Cerebellar nuclear complex (tissue), 1 donor: ENCODE results near the gene HTN3.
"Not testable (repeated sequence)": the region's sequence is repeated elsewhere in the genome, so short reads cannot be mapped to it uniquely, and the experiment has no call there.

Experiments used
- DNase-seq, 2 experiments: peaks; one replicate each; lab custom pipeline; 2025; lab: John Stamatoyannopoulos, UW

The HTN3 gene

DNA sequence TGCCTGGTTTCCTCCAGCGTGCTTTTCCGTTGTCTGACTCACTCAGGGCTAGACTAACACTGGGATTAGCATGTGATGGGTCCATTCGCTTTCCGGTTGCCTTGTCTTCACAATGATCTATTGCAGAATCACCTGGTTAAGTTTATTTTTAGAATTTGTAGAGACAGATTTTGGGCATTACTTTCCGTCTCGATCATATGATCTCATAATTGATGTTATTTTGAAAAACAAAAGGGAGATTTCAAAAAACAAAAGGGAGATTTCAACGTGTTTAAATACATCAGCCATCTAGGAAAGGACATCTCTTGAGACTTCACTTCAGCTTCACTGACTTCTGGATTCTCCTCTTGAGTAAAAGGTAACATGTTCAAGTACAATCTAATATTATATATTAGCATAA lies at the start of gene HTN3:
HTN3 (plus strand) TSS at position 301 of the 400 bp plus-strand sequence. CDS start 2,282 bp downstream, outside the sequence.
- DNase-seq: not testable (repeated sequence)

DNA sequence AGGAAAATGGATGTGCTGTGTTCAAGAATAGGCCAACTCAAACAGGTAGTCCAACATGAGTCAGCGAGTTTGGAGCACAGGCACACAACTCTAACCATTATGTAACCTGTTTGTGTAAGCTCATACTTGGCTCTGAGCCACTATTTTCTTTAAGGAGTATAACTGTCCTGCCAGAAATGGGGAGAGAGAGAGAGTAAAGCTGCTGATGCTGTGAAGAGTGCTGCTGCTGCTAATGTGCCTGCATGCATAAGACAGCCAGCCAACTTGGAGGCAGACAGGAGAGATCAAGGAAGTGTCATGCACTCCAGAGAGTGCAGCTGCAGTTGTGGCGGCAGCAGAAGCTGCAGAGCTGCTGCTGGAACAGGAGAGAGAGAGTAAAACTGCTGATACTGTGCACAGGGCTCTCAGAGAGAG lies 44.2 kb upstream of the HTN3 start:
- DNase-seq: no peak

DNA sequence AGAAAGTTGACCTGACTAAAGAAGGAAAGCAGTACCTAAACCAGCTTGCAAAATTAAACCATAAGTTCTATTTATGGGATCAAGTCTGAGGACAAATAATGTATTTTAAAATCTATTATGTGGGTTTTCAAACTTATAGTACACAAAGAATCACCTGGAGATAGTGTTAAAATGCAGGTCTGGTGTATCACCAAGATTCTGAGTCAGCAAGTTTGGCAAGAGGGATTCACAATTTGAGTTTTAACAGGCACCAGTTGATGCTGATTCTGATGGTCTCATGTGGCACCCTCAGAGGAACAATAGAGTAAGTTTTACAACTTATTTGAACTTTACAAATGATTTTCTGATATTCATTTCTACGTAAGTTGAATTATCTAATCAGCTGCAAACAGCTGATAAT lies 41.6 kb upstream of the HTN3 start:
- no peak for DNase-seq

GRCh38 chr4:69991016-69991415 lies 37.2 kb upstream of the HTN3 start:
- DNase-seq: no peak

GRCh38 chr4:69994782-69995181 lies 33.5 kb upstream of the HTN3 start:
- DNase-seq: no peak

- DNase-seq: no peak
Measured at GRCh38 chr4:69995526-69996016, 32.7 kb upstream of the HTN3 start, which contains the start of gene STATH. Gene STATH (plus strand): TSS chr4:69995966. CDS start chr4:69998438, 2,472 bp downstream.

DNA sequence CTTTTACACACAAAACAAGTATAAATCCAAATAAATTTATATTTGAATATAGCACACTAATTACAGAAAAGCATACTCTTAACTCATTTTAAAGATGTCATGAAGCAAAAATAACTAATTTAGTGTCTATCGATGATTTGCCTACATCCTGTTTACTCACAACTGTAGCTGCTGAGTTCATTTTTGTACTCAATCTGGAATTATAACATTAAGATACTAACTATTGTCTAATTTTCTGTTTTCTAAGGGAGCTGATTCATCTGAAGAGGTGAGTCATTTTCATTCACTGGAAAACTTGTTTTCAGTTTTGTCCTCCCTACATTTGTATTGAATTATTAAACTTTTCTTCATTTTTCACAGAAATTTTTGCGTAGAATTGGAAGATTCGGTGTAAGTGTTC lies 28.8 kb upstream of the HTN3 start:
- DNase-seq: no peak

- DNase-seq: no peak
Measured at GRCh38 chr4:70000711-70001110, 27.5 kb upstream of the HTN3 start.

GRCh38 chr4:70002507-70002906 lies 25.8 kb upstream of the HTN3 start:
- DNase-seq: no peak

GRCh38 chr4:70008771-70009170 lies 19.5 kb upstream of the HTN3 start:
- DNase-seq: no peak

DNA sequence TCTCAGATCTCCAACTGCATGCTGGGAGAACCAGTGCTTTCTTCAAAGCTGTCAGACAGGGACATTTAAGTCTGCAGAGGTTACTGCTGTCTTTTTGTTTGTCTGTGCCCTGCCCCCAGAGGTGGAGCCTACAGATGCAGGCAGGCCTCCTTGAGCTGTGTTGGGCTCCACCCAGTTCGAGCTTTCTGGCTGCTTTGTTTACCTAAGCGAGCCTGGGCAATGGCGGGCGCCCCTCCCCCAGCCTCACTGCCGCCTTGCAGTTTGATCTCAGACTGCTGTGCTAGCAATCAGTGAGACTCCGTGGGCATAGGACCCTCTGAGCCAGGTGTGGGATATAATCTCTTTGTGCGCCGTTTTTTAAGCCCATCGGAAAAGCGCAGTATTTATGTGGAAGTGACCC lies 9.3 kb upstream of the HTN3 start:
- DNase-seq: not testable (repeated sequence)

- DNase-seq: no peak
Measured at GRCh38 chr4:70023218-70023617, 5.0 kb upstream of the HTN3 start.

DNA sequence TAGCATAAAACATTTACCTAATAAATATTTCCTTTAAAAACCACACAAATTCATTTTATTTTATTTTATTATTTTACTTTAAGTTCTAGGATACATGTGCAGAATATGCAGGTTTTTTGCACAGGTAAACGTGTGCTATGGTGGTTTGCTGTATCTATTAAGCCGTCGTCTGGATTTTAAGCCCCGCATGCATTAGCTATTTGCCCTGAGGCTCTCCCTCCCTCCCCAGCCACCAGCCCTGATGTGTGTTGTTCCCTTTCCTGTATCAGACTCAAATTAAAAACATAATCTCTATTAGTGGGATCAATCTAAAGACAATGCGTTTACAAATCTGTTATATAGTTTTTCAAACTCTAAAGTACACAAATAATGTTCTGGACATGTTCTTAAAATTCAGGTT lies 1.2 kb upstream of the HTN3 start:
- DNase-seq: no peak

- DNase-seq: not testable (repeated sequence)
Measured at GRCh38 chr4:70037559-70037958, 9.3 kb downstream of the HTN3 start.

- not testable (repeated sequence) for DNase-seq
Measured at GRCh38 chr4:70039928-70040327, 11.7 kb downstream of the HTN3 start.

DNA sequence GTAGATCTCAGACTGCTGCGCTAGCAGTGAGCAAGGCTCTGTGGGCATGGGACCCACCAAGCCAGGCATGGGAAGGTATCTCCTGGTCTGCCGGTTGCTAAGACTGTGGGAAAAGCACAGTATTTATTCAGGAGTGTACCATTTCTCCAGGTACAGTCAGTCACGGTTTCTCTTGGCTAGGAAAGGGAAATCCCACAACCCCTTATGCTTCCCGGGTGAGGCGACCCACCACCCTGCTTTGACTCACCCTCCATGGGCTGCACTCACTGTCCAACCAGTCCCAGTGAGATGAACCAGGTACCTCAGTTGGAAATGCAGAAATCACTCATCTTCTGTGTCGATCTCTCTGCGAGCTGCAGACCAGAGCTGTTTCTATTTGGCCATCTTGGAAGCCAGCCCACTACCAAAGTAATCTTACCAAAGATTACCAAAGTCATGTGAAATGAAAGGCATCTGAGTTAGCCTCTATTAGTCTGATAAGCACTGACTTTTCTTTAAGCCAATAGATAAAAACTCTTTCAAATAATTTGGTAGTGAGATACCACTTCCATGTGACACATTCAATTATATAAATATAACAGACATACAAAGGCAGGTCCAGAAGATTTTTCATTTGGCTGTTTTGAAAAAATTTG lies 13.5 kb downstream of the HTN3 start:
- no peak for DNase-seq

DNA sequence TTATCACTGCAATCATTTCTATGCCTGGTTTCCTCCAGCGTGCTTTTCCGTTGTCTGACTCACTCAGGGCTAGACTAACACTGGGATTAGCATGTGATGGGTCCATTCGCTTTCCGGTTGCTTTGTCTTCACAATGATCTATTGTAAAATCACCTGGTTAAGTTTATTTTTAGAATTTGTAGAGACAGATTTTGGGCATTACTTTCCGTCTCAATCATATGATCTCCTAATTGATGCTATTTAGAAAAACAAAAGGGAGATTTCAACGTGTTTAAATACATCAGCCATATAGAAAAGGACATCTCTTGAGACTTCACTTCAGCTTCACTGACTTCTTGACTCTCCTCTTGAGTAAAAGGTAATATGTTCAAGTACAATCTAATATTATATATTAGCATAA lies 21.9 kb downstream of the HTN3 start, which contains the start of gene HTN1:
HTN1 (plus strand) TSS at position 301 of the 400 bp plus-strand sequence. CDS start 2,639 bp downstream, outside the sequence.
- DNase-seq: not testable (repeated sequence)

GRCh38 chr4:70056534-70056933 lies 28.3 kb downstream of the HTN3 start:
- DNase-seq: not testable (repeated sequence)

GRCh38 chr4:70057651-70058050 lies 29.4 kb downstream of the HTN3 start:
- DNase-seq: no peak

DNA sequence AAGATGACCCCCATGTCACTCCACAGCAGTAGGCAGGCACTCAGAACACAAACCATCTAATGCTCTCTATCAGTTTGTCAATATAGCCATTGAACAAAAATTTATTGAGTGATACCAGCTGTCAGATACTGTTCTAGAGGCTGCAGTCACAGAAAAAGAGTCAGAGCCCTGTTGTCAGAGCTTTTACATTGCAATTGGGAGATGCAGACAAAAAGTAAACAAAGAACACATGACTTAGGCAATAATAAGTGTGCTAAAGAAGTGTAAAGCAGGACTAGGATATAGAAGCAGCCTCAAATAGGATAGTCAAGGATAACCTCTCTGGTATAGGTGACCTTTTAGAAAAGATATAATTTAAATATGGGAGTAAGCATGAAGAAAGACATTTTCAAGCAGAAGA lies 30.9 kb downstream of the HTN3 start:
- DNase-seq: no peak

DNA sequence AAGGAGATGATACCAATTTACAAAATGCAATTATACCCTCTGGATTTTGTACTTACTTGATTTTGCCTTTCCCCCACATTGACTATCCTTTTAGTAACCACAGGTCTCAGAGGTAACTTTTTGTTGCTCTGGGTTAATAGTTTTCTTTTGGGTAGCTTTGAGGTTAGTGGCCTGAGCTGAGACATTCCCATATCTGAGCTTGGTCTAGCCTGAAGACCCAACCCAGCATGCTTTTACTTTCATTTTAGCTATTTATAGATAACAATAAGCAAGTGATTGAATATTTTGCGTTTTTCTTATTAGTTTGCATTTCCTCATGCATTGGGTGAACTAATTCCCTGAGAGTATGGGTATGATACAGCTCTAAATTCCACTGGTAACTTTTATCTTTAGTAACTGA lies 33.7 kb downstream of the HTN3 start:
- no peak for DNase-seq

DNA sequence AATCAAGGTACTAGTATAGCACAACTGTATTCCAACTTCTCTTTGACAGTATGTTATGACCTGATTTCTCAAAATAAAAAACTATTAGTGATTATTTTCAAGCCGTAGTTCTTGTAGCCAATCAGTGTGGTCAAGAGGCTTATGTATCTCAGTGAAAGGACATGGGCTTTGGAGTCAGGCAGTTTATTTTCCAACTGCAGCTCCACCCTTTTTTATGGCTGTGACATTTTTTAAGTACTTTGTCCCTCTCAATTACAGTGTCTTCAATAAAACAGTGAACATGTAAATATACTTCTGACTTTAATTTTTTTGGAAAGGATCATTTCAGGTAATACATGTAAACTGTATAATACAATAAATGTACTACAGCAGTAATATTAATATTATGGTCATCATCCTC lies 51.9 kb downstream of the HTN3 start:
- no peak for DNase-seq
